CD4-positive, alpha-beta T cell treated with Interleukin-12 subunit alpha and Interleukin-12 subunit beta, for 1 hour (primary cell): ENCODE results near the gene PTX4.
A peak's percentile ranks its signal among the peaks of the same experiment; 100 is the strongest.

Experiments used
- DNase-seq: peaks from one replicate; pipeline ENCODE4 v3.0.0-alpha.2; 2020

The PTX4 gene

GRCh38 chr16:1488619-1489018 lies at the start of gene PTX4:
Gene PTX4 (minus strand): TSS chr16:1488944. CDS start chr16:1488909, 35 bp downstream.
- DNase-seq: no peak

- peak; percentile 34 for DNase-seq
Measured at GRCh38 chr16:1537763-1538289, 49.1 kb upstream of the PTX4 start.

GRCh38 chr16:1537138-1537577 lies 48.4 kb upstream of the PTX4 start:
- no peak for DNase-seq

GRCh38 chr16:1536601-1537000 lies 47.9 kb upstream of the PTX4 start:
- DNase-seq: no peak

- peak; percentile 33 for DNase-seq
Measured at GRCh38 chr16:1535391-1536291, 46.9 kb upstream of the PTX4 start.

GRCh38 chr16:1534021-1535020 lies 45.6 kb upstream of the PTX4 start:
- no peak for DNase-seq

- peak; percentile 57 for DNase-seq
Measured at GRCh38 chr16:1533443-1533951, 44.8 kb upstream of the PTX4 start, which contains the start of gene TMEM204. Gene TMEM204 (plus strand): TSS chr16:1533666. CDS start chr16:1534276, 610 bp downstream.

- DNase-seq: no peak
Measured at GRCh38 chr16:1532771-1533170, 44.0 kb upstream of the PTX4 start.

GRCh38 chr16:1532081-1532760 lies 43.5 kb upstream of the PTX4 start:
- no peak for DNase-seq

- no peak for DNase-seq
Measured at GRCh38 chr16:1531638-1531910, 42.8 kb upstream of the PTX4 start.

- no peak for DNase-seq
Measured at GRCh38 chr16:1530883-1531637, 42.3 kb upstream of the PTX4 start.

- DNase-seq: no peak
Measured at GRCh38 chr16:1530349-1530882, 41.7 kb upstream of the PTX4 start.

- no peak for DNase-seq
Measured at GRCh38 chr16:1528921-1529537, 40.3 kb upstream of the PTX4 start.

- no peak for DNase-seq
Measured at GRCh38 chr16:1527836-1528811, 39.4 kb upstream of the PTX4 start.

- DNase-seq: peak; percentile 29
Measured at GRCh38 chr16:1526608-1527555, 38.1 kb upstream of the PTX4 start.

GRCh38 chr16:1525871-1526607 lies 37.3 kb upstream of the PTX4 start:
- peak; percentile 41 for DNase-seq

GRCh38 chr16:1524366-1524765 lies 35.6 kb upstream of the PTX4 start:
- no peak for DNase-seq
